T-helper 22 cell (primary cell): Measurements from ENCODE around the gene AHNAK2.

Experiments
- DNase-seq: peaks from one replicate; pipeline ENCODE4 v3.0.0-alpha.2; 2020; ENCODE audit warnings: low read depth

The AHNAK2 gene

GRCh38 chr14:104973385-104974145 lies 4.6 kb downstream of the AHNAK2 start:
- DNase-seq, result no peak

- DNase-seq, result no peak
Observed at GRCh38 chr14:104973135-104973384, 5.1 kb downstream of the AHNAK2 start.

- DNase-seq, result no peak
Observed at GRCh38 chr14:104972301-104973134, 5.7 kb downstream of the AHNAK2 start.

GRCh38 chr14:104971447-104972240 lies 6.5 kb downstream of the AHNAK2 start:
- no peak for DNase-seq

- no peak for DNase-seq
Observed at GRCh38 chr14:104970231-104971068, 7.7 kb downstream of the AHNAK2 start.

- no peak for DNase-seq
Observed at GRCh38 chr14:104969741-104970230, 8.4 kb downstream of the AHNAK2 start.

- no peak for DNase-seq
Observed at GRCh38 chr14:104968541-104969401, 9.4 kb downstream of the AHNAK2 start.

GRCh38 chr14:104968153-104968527 lies 10.0 kb downstream of the AHNAK2 start:
- no peak for DNase-seq

- DNase-seq, result no peak
Observed at GRCh38 chr14:104967386-104968152, 10.6 kb downstream of the AHNAK2 start.

GRCh38 chr14:104966981-104967385 lies 11.2 kb downstream of the AHNAK2 start:
- no peak for DNase-seq

GRCh38 chr14:104966261-104966865 lies 11.8 kb downstream of the AHNAK2 start:
- no peak for DNase-seq

- no peak for DNase-seq
Observed at GRCh38 chr14:104965561-104966231, 12.5 kb downstream of the AHNAK2 start.

- no peak for DNase-seq
Observed at GRCh38 chr14:104964546-104964945, 13.6 kb downstream of the AHNAK2 start.

- DNase-seq, result no peak
Observed at GRCh38 chr14:104957146-104958113, 20.7 kb downstream of the AHNAK2 start.

- DNase-seq, result no peak
Observed at GRCh38 chr14:104956290-104956890, 21.8 kb downstream of the AHNAK2 start.

- no peak for DNase-seq
Observed at GRCh38 chr14:104955396-104955770, 22.8 kb downstream of the AHNAK2 start.

GRCh38 chr14:104954746-104955395 lies 23.3 kb downstream of the AHNAK2 start:
- no peak for DNase-seq
